Mesothelial cell of epicardium (in vitro differentiated cells): Measurements from ENCODE around the gene TREM1. TPM values are rescaled to one million over a fixed set of nuclear protein-coding genes. Genes with fewer than 3 reads are reported as not detected.

Experiments
- DNase-seq, 2 experiments: peaks; one replicate each; pipeline ENCODE4 v3.0.0; 2021; ENCODE audit warnings: low spot score in 2 of 2; ENCODE audit not compliant: unreplicated experiment in 2 of 2
- H3K27ac Mint-ChIP-seq: 2 replicates; pipeline ENCODE4 v1.8.0; 2021; ENCODE audit warnings: mixed read lengths
- H3K27me3 Mint-ChIP-seq: 2 replicates; pipeline ENCODE4 v1.8.0; 2021; ENCODE audit warnings: low read depth, mixed read lengths
- H3K36me3 Mint-ChIP-seq: 2 replicates; pipeline ENCODE4 v1.8.0; 2021; ENCODE audit warnings: mixed read lengths
- H3K4me1 Mint-ChIP-seq: 2 replicates; pipeline ENCODE4 v1.8.0; 2021; ENCODE audit warnings: mixed read lengths
- H3K4me3 Mint-ChIP-seq: 2 replicates; pipeline ENCODE4 v1.8.0; 2021; ENCODE audit warnings: mild to moderate bottlenecking, moderate library complexity, mixed read lengths
- H3K9me3 Mint-ChIP-seq: 2 replicates; pipeline ENCODE4 v1.8.0; 2021; ENCODE audit warnings: mixed read lengths
- total RNA-seq: library from RNA; stranded (reverse); gene quantifications from 3 replicates; pipeline ENCODE4 v1.2.1, GENCODE V29; 2021
- TF ChIP-seq, protein P1 (sequence below): fragments of 200-600 bp; sonication (generic); IDR thresholded peaks from one replicate; pipeline ENCODE4 v1.5.0; 2021; ENCODE audit warnings: antibody characterized with exemption; ENCODE audit not compliant: unreplicated experiment

TREM1 gene
- total RNA-seq, 1 donor from 2014 or later = not detected

DNA sequence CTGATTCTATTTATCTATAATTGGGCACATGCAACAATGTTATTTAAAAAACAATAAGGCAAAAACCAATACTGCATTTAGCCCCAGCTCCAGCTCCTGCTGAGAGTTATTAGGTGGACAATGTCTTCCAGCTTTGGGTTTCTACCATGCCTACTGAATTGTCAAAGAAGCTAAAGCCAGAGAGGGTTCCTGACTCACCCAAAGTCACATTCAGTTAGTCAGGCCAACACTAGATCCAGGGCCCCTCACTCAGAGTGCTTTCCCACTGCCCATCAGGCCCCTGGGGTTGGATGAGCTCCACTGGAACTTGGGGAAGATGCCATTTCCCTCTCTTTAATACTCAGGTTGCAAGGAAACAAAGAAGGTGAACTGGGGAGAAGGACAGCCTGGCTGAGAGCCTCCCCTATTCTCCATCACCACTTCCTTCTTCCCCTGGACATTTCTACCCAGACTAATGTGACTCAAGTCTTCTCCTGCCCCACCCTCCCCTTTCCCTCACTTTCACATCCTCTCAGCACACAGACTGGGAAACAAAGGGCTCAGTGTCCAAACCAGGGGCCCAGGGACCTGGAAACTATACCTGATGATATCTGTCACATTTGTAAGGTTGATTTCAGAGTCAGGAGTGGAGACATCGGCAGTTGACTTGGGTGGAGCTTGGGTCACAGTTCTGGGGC lies 6.0 kb downstream of the TREM1 start:
- peaks cover 9% of the 10 kb centered on the region for H3K4me1 Mint-ChIP-seq
- no peaks in the 10 kb centered on the region for H3K36me3 Mint-ChIP-seq
- no peaks in the 10 kb centered on the region for H3K9me3 Mint-ChIP-seq
- H3K4me3 Mint-ChIP-seq = no peak overlapping the region
- peaks cover 26% of the 10 kb centered on the region for H3K27me3 Mint-ChIP-seq
- no peak for DNase-seq
- TF ChIP-seq, protein P1, sequence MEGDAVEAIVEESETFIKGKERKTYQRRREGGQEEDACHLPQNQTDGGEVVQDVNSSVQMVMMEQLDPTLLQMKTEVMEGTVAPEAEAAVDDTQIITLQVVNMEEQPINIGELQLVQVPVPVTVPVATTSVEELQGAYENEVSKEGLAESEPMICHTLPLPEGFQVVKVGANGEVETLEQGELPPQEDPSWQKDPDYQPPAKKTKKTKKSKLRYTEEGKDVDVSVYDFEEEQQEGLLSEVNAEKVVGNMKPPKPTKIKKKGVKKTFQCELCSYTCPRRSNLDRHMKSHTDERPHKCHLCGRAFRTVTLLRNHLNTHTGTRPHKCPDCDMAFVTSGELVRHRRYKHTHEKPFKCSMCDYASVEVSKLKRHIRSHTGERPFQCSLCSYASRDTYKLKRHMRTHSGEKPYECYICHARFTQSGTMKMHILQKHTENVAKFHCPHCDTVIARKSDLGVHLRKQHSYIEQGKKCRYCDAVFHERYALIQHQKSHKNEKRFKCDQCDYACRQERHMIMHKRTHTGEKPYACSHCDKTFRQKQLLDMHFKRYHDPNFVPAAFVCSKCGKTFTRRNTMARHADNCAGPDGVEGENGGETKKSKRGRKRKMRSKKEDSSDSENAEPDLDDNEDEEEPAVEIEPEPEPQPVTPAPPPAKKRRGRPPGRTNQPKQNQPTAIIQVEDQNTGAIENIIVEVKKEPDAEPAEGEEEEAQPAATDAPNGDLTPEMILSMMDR = no peak
- no peak overlapping the region for H3K27ac Mint-ChIP-seq

GRCh38 chr6:41278699-41279405 lies 7.6 kb downstream of the TREM1 start:
- H3K27me3 Mint-ChIP-seq = peaks cover 43% of the 10 kb centered on the region
- no peaks in the 10 kb centered on the region for H3K36me3 Mint-ChIP-seq
- no peak overlapping the region for H3K4me3 Mint-ChIP-seq
- TF ChIP-seq, protein P1 = no peak
- peak; percentile 47 to 67 for DNase-seq
- H3K9me3 Mint-ChIP-seq = no peaks in the 10 kb centered on the region
- peaks cover 9% of the 10 kb centered on the region for H3K4me1 Mint-ChIP-seq
- H3K27ac Mint-ChIP-seq = no peak overlapping the region

DNA sequence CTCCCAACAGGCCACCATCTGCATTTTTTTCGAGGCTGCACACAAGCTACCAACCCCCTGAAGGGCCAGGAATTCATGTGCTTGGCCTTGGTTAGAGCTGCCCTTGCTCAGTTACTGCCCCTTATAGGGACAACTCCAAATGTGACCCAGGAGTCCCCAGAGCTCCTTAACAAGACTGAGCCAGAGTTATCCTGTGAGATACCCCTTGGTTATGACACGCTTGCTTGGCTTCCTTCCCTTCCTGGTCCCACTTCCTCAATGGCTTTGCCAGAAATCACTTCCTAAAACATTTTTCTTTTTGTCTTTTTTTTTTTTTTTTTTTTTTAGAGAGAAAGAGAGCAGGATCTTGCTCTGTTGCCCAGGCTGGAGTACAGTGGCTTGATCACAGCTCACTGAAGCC lies 8.9 kb downstream of the TREM1 start:
- Mint-ChIP-seq H3K9me3 (no peaks in the 10 kb centered on the region), H3K36me3 (no peaks in the 10 kb centered on the region), H3K27me3 (peaks cover 49% of the 10 kb centered on the region), H3K27ac (no peak overlapping the region), H3K4me1 (peaks cover 9% of the 10 kb centered on the region), H3K4me3 (no peak overlapping the region)
- no peak for DNase-seq
- TF ChIP-seq, protein P1 = no peak

DNA sequence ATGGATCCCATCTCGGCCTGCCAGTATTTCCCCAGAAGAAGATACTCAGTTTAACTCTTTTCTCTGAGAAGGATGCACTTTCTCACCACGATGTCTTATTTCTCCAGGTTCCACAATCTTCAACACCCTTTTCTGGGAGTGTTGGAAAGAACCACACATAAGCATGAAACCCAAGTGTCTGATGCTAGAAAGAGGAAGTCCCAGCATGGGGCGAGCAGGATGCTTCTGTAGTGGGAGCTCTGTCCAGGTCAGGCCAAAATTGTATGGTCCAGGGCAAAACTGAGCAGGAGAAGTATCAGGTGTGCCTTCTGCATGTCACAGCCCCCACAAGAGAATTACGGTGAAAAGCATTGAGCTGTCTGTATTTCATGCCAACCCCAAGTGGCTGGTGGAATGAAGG lies 11.0 kb downstream of the TREM1 start:
- H3K4me3 Mint-ChIP-seq = no peak overlapping the region
- TF ChIP-seq, protein P1 = no peak
- DNase-seq = no peak
- H3K4me1 Mint-ChIP-seq = peaks cover 9% of the 10 kb centered on the region
- no peaks in the 10 kb centered on the region for H3K36me3 Mint-ChIP-seq
- H3K9me3 Mint-ChIP-seq = no peaks in the 10 kb centered on the region
- peaks cover 64% of the 10 kb centered on the region for H3K27me3 Mint-ChIP-seq
- no peak overlapping the region for H3K27ac Mint-ChIP-seq

DNA sequence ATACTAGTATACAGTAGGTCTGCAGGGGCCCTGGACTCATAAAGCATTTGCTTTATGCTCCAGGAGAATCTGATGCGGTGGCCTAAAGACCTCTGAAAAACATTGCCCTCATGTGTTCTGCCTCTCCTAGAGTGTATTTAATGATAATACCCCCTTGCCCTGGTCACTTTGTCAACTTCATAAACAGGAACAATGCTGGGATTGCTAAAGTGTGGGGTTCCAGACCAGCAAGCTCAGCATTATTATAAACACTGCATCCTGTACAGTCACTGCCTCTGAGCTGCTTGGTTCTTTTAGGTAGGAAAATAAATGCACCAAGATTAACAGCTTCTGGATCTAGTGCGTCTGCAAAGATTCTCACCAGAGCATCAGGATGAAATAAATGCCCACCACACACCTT lies 12.2 kb downstream of the TREM1 start:
- Mint-ChIP-seq H3K36me3 (no peaks in the 10 kb centered on the region), H3K4me1 (peaks cover 8% of the 10 kb centered on the region), H3K27ac (no peak overlapping the region), H3K27me3 (peaks cover 67% of the 10 kb centered on the region), H3K4me3 (no peak overlapping the region), H3K9me3 (no peaks in the 10 kb centered on the region)
- TF ChIP-seq, protein P1 = no peak
- no peak for DNase-seq
